AG09309 (cell line): Measurements from ENCODE around the gene TEAD2.
A peak's percentile ranks its signal among the peaks of the same experiment; 100 is the strongest.

ENCODE experiments used
- DNase-seq: peaks from one replicate; pipeline ENCODE4 v3.0.0-alpha.2; 2010; ENCODE audit warnings: low read depth
- H3K4me3 ChIP-seq: 2 replicates; pipeline ENCODE4 v1.5.1; 2011; ENCODE audit warnings: mild to moderate bottlenecking, low read depth, low read length, moderate library complexity; ENCODE audit not compliant: control insufficient read depth
- CTCF ChIP-seq: IDR thresholded peaks from 2 replicates; pipeline ENCODE4 v1.5.1; 2011; ENCODE audit warnings: mild to moderate bottlenecking, low read depth, low read length, inconsistent platforms; ENCODE audit not compliant: insufficient read depth, control insufficient read depth; ENCODE audit errors: missing control alignments

TEAD2 gene

GRCh38 chr19:49340069-49340864 lies 21.9 kb downstream of the TEAD2 start:
- TF ChIP-seq CTCF: no peak
- H3K4me3 ChIP-seq: no peak overlapping the region
- no peak for DNase-seq

- TF ChIP-seq CTCF: no peak
- no peak for DNase-seq
Observed at GRCh38 chr19:49339301-49340068, 22.7 kb downstream of the TEAD2 start.

GRCh38 chr19:49338691-49339300 lies 23.4 kb downstream of the TEAD2 start:
- TF ChIP-seq CTCF: no peak
- DNase-seq: no peak
- H3K4me3 ChIP-seq: peak overlapping the region; percentile 11

More at GRCh38 chr19:49339301-49340068, 22.7 kb downstream of the TEAD2 start:
- H3K4me3 ChIP-seq: peak overlapping the region; percentile 11

- no peak for TF ChIP-seq CTCF
- no peak for DNase-seq
- no peak overlapping the region for H3K4me3 ChIP-seq
Observed at GRCh38 chr19:49338023-49338677, 24.1 kb downstream of the TEAD2 start.

GRCh38 chr19:49337267-49338022 lies 24.8 kb downstream of the TEAD2 start:
- no peak overlapping the region for H3K4me3 ChIP-seq
- no peak for DNase-seq
- TF ChIP-seq CTCF: no peak
